SK-N-MC (cell line): ENCODE measurements around the gene TIFAB.
"Not testable (repeated sequence)": the region's sequence is repeated elsewhere in the genome, so short reads cannot be mapped to it uniquely, and the experiment has no call there.

ENCODE experiments used
- DNase-seq: peaks from one replicate; pipeline ENCODE4 v3.0.0-alpha.2; 2011; ENCODE audit warnings: low read depth, low spot score
- H3K27ac ChIP-seq: fragments of 200-600 bp; sonication (generic); 2 replicates; pipeline ENCODE4 v1.5.1; 2016; ENCODE audit warnings: mixed run types
- H3K36me3 ChIP-seq: fragments of 200-600 bp; sonication (generic); 2 replicates; pipeline ENCODE4 v1.6.1; 2017; ENCODE audit warnings: antibody characterized with exemption, low read length, mixed read lengths; ENCODE audit not compliant: insufficient read depth
- H3K4me3 ChIP-seq: fragments of 200-600 bp; sonication (generic); 2 replicates; pipeline ENCODE4 v1.5.1; 2016
- H3K9ac ChIP-seq: fragments of 200-600 bp; sonication (generic); 2 replicates; pipeline ENCODE4 v1.8.0; 2017; ENCODE audit warnings: mixed run types, mixed read lengths; ENCODE audit not compliant: insufficient read length
- H3K9me3 ChIP-seq: fragments of 200-600 bp; sonication (generic); 2 replicates; pipeline ENCODE4 v1.6.1; 2017; ENCODE audit warnings: low read depth, mild to moderate bottlenecking, antibody characterized with exemption, low read length, moderate library complexity, mixed read lengths
- EZH2 ChIP-seq: fragments of 200-600 bp; sonication (generic); IDR thresholded peaks from one replicate; pipeline ENCODE4 v1.6.1; 2017; ENCODE audit warnings: antibody characterized with exemption
- FOXP2 ChIP-seq: optimal IDR thresholded peaks from 2 replicates; pipeline ENCODE3; 2011; ENCODE audit warnings: mild to moderate bottlenecking, moderate library complexity; ENCODE audit not compliant: insufficient read depth; ENCODE audit errors: extremely low read length, control extremely low read depth
- POLR2AphosphoS5 ChIP-seq: IDR thresholded peaks from 2 replicates; pipeline ENCODE4 v1.6.1; 2012; ENCODE audit warnings: mild to moderate bottlenecking, low read depth, low read length, borderline replicate concordance

TIFAB gene

GRCh38 chr5:135452321-135453030, at the start of gene TIFAB:
Gene TIFAB (minus strand): TSS chr5:135452351. CDS start chr5:135449939, 2,412 bp downstream.
- no peaks in the 10 kb centered on the region for H3K36me3 ChIP-seq
- no peaks in the 10 kb centered on the region for H3K9me3 ChIP-seq
- no peak within 1 kb of the TSS for H3K9ac ChIP-seq
- no peak within 1 kb of the TSS for H3K4me3 ChIP-seq
- no peak within 1 kb of the TSS for H3K27ac ChIP-seq
- DNase-seq = no peak
- TF ChIP-seq FOXP2 = no peak
- TF ChIP-seq POLR2AphosphoS5 = no peak
- TF ChIP-seq EZH2 = no peak

- Histone ChIP-seq H3K4me3 (no peak overlapping the region), H3K9ac (no peak overlapping the region), H3K36me3 (no peaks in the 10 kb centered on the region), H3K27ac (no peak overlapping the region), H3K9me3 (no peaks in the 10 kb centered on the region)
- no peak for DNase-seq
- no peak for TF ChIP-seq POLR2AphosphoS5
- TF ChIP-seq EZH2 = no peak
- TF ChIP-seq FOXP2 = no peak
These were observed 46.5 kb upstream of the TIFAB start for GRCh38 chr5:135498637-135498995.

DNA sequence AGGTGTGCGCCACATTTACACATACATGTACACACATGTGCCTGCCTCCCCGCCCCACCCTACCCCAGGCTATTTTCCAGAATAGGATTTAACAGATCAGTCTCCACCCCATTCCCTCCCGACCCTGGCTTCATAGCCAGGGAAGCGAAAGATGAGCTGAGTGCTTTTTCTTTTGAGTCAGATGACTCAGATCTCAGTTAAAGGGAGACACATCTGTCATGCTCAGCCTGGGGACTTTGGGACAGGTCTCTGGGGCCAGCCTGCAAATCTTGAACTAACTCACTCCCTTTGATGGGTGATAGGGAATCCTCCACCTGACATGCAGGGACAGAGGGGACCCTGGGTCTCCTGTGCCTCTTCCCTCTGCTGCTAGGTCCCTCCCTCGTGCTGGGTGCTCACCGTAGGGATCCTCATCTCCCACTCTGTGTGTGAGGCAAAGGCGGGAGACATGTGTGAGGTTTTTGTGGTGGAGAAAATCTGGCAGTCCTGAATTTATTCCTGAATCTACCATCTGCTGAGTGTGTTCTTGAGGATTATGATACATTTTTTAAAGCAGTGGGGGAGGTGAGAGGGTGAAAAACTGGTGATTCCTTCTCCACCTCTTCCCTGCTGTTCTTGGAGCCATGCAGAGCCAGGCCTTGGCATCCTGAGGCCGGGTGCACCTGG, 46.0 kb upstream of the TIFAB start:
- Histone ChIP-seq H3K36me3 (no peaks in the 10 kb centered on the region), H3K9ac (no peak overlapping the region), H3K27ac (no peak overlapping the region), H3K9me3 (no peaks in the 10 kb centered on the region), H3K4me3 (no peak overlapping the region)
- no peak for DNase-seq
- TF ChIP-seq EZH2 (no peak), FOXP2 (no peak), POLR2AphosphoS5 (no peak)

GRCh38 chr5:135495531-135495930, 43.4 kb upstream of the TIFAB start:
- H3K9ac ChIP-seq, H3K4me3 ChIP-seq, H3K27ac ChIP-seq, H3K36me3 ChIP-seq, H3K9me3 ChIP-seq, DNase-seq: not testable (repeated sequence)

DNA sequence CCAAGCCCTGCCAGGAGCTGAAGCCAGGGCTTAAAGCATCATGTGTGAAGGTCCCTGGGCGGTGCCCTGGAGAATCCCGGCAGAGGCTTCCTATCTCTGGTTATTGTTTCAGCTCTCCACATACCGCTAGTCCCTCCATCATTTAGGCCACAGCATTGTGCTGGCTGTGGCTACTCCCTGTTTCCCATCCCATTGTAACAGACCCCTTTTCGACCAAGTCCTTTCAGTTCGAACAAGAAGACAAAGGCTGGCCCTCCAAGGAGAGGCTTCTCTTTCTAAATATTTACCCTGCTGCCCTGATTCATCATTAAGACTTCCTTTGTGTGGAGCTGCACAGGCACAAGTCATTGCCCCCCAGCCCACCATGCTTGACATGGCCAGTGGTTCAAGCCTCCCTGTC, 42.0 kb upstream of the TIFAB start:
- Histone ChIP-seq H3K36me3 (no peaks in the 10 kb centered on the region), H3K9me3 (no peaks in the 10 kb centered on the region), H3K9ac (no peak overlapping the region), H3K27ac (no peak overlapping the region), H3K4me3 (no peak overlapping the region)
- no peak for DNase-seq
- TF ChIP-seq FOXP2 (no peak), POLR2AphosphoS5 (no peak), EZH2 (no peak)

- Histone ChIP-seq H3K9me3 (no peaks in the 10 kb centered on the region), H3K27ac (no peak overlapping the region), H3K36me3 (no peaks in the 10 kb centered on the region), H3K4me3 (no peak overlapping the region), H3K9ac (no peak overlapping the region)
- TF ChIP-seq POLR2AphosphoS5 = no peak
- no peak for TF ChIP-seq EZH2
- no peak for TF ChIP-seq FOXP2
- no peak for DNase-seq
These were observed 41.4 kb upstream of the TIFAB start for GRCh38 chr5:135493406-135494180.

GRCh38 chr5:135492319-135492626, 40.1 kb upstream of the TIFAB start:
- no peak for TF ChIP-seq FOXP2
- TF ChIP-seq EZH2 = no peak
- no peak for TF ChIP-seq POLR2AphosphoS5
- H3K9me3 ChIP-seq = no peaks in the 10 kb centered on the region
- H3K4me3 ChIP-seq = no peak overlapping the region
- H3K27ac ChIP-seq = no peak overlapping the region
- H3K36me3 ChIP-seq = no peaks in the 10 kb centered on the region
- H3K9ac ChIP-seq = no peak overlapping the region
- no peak for DNase-seq

- no peak overlapping the region for H3K9ac ChIP-seq
- no peaks in the 10 kb centered on the region for H3K9me3 ChIP-seq
- no peaks in the 10 kb centered on the region for H3K36me3 ChIP-seq
- TF ChIP-seq POLR2AphosphoS5 (no peak), FOXP2 (no peak), EZH2 (no peak)
- no peak overlapping the region for H3K27ac ChIP-seq
- no peak for DNase-seq
- no peak overlapping the region for H3K4me3 ChIP-seq
These were observed 39.6 kb upstream of the TIFAB start for GRCh38 chr5:135491552-135492318.

GRCh38 chr5:135491038-135491551, 38.9 kb upstream of the TIFAB start:
- no peak overlapping the region for H3K4me3 ChIP-seq
- no peaks in the 10 kb centered on the region for H3K36me3 ChIP-seq
- H3K9me3 ChIP-seq = no peaks in the 10 kb centered on the region
- no peak for DNase-seq
- H3K27ac ChIP-seq = no peak overlapping the region
- no peak overlapping the region for H3K9ac ChIP-seq
- TF ChIP-seq FOXP2 (no peak), POLR2AphosphoS5 (no peak), EZH2 (no peak)
